Measurements from ENCODE around the gene BCOR.

GRCh38 chrX:40074080-40074958 is 23.4 kb downstream of the BCOR start:
- TF ChIP-seq CTCF (IDR thresholded peaks at IDR 0.05) (no peak), EP300 (IDR thresholded peaks at IDR 0.05) (no peak), POLR2AphosphoS5 (IDR thresholded peaks at IDR 0.05) (no peak)

All from suprapubic skin (tissue), 4 donors.